Activated gamma-delta T cell treated with anti-CD3 and anti-CD28 coated beads, Interleukin-2, amount 50 U/mL, for 16 hours (primary cell): Measurements from ENCODE around the gene RELB.

ENCODE experiments used
- DNase-seq: peaks from one replicate; pipeline ENCODE4 v3.0.0-alpha.2; 2020; ENCODE audit warnings: low read depth

Gene RELB

DNA sequence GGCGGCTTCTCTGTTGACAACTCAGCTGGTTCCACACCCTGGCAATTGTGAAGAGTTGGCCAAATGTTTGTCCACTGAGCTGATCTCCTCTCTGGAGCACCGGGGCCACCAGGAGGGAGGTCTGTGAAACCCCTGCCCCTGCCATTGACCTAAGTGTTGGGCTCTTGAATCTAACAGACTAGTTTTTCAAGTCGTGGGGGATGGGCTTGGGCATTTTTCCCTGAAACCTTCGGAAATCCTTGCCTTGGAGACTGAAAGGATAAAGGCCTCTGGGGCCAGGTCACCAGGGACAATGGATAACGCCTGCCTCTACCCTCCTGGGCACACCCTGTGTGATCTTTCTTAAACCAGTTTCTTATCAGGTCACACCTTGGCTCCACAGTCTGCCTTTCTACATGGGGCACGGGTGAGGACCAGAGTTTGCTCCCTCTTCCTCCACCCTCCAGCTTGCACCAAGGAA lies 78.7 kb downstream of the RELB start:
- no peak for DNase-seq

DNA sequence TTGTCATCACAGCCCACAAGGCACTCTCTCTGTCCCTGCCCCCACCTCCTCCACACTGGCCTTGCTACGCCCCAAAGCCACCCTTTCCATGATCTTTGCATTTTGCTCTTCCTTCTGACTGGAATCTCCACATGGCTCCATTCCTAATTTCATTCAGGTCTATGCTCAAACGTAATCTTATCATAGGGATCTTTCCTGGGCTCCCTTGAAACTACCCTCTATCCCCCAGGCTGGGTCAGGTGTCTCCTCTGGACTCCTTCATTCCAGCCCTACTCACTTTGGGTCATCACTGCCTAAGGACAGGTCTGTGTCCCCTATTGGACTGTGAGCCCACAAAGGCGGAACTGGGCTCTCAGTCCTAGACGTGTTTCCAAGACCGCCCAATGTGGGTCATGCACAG lies 80.9 kb downstream of the RELB start:
- DNase-seq, result no peak

DNA sequence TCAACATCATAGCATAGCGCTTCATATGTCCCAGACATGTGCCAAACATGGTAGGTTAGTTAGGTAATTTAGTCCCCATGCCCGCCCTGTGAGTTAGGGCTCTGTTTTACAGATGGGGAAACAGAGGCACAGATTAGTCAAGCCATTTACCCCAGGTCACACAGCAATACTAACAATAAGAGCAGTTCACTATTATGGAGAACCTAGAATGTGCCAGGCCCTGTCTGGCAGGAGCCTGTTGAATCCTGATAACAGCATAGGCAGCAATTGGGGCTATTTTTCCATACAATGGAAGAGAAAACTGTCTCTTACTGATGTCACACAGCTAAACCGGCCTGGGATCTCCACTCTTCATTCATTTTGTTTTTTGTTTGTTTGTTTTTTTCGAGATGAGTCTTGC lies 85.2 kb downstream of the RELB start:
- DNase-seq, result no peak

DNA sequence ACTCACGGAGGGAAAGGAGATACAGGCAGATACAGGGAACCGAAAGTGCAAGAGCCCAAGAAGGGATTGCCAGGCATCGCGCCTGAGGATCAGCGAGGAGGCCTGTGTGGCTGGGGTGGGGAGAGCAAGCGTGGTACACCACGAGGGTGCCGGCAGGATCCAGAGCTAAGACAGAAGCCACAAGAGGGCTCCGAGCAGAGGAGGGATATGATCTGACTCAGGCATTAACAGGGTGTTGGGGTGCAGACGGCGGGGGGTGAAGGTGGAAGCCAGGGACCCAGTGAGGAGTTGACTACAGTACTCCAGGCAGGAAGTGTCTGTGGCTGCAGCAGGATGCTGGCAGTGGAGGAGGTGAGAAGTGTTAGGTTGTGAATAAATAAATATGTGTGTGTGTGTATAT lies 86.3 kb downstream of the RELB start:
- peak; percentile 59 for DNase-seq
